Stimulated activated CD4-positive, alpha-beta T cell treated with anti-CD3 and anti-CD28 coated beads, Interleukin-1b, Interleukin-23, amount 100 ng/mL, for 24 hours (primary cell): Measurements from ENCODE around the gene AGAP2.
"Not testable (repeated sequence)": the region's sequence is repeated elsewhere in the genome, so short reads cannot be mapped to it uniquely, and the experiment has no call there.

Source experiments
- DNase-seq, 4 experiments: peaks; one replicate each; pipeline ENCODE4 v3.0.0-alpha.2; 2020; ENCODE audit warnings: low read depth in 4 of 4, low spot score in 1 of 4

AGAP2 gene

GRCh38 chr12:57724003-57724935 lies 14.3 kb downstream of the AGAP2 start:
- no peak for DNase-seq

DNA sequence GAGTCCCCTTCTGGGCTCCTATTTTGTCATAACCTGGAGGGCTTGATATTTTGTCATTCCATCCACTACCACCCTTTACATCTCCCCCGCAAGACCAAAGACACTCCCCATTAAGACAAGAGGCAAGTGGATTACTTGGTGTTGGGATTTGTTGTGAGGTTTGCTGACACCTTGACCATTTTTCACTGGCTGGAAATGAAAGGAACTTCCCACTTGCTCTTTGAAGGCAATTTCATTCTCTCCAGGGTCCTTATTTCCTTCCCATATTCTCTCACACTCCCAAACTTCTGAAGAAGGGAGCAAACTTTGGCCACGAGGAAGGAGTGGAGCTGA lies 14.9 kb downstream of the AGAP2 start:
- no peak for DNase-seq

DNA sequence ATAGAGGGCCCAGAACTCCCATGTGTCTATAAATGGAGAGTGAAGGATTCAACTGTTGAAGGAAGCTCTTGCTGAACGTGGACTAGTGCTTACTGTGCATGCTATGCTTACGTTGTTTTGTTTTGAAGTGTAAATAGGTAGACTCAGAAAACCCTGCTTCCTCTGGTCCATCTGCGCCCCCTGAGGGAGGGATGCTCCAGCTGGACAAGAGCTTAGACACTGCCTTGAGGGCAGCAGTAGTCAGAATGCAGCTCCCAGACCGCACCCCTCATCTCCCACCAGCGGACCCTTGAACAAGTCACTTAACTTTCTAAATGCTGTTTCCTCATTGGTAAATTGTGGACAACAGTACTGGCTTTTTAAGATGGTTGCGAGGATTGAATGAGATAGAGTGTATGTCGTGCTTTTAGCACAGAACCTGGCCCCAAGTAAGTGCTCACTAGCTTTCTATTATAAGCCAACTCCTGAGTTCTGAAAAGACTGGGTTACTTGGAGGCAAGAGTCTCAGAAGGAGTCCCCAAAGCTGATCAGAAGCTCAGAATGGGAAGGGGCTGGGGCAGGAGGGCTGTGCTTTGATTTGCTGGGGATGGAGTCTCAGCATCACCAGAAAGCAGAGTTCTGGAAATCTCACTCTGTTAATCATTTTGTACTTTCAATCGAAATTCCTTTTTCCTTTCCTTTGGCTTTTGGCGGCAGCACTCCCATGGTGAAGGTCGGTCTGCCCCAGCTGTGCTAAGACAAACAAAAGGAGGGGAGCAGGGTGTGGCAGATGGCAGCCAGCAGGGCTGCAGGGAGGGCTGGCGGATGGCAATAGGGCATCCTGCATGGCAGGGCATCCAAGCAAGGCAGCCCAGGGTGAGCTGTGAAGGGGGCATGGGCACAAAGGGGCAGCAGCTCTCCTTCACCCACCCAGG lies 15.6 kb downstream of the AGAP2 start:
- DNase-seq = no peak

DNA sequence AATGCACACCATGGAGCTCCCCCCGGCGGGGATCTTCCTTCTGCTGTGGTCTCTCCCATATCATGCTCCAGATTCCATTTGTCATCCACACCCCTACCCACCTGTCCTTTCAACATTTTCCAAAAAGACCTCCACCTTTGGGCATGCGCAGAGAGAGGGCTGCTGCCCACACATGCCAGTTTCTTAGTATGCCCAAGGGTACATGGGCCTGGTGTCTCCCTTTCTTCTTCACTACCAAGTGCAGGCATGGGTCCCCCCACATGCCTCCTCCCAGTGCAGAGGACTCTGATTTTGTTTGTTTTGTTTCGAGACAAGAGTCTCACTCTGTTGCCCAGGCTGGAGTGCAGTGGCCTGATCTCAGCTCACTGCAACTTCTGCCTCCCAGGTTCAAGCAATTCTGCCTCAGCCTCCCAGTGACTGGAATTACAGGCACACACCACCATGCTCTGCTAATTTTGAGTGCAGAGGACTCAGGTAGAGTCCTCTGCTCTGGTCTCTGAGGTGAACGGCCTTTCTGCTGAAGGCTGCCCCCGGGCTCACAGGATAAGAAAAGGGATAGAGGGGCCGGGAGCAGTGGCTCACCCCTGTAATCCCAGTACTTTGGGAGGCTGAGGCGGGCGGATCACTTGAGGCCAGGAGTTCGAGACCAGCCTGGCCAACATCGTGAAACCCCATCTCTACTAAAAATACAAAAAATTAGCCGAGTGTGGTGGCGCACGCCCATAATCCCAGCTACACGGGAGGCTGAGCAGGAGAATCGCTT lies 16.5 kb downstream of the AGAP2 start:
- not testable (repeated sequence) for DNase-seq

GRCh38 chr12:57720606-57721595 lies 17.6 kb downstream of the AGAP2 start:
- DNase-seq = no peak

GRCh38 chr12:57719777-57720605 lies 18.6 kb downstream of the AGAP2 start:
- no peak for DNase-seq

DNA sequence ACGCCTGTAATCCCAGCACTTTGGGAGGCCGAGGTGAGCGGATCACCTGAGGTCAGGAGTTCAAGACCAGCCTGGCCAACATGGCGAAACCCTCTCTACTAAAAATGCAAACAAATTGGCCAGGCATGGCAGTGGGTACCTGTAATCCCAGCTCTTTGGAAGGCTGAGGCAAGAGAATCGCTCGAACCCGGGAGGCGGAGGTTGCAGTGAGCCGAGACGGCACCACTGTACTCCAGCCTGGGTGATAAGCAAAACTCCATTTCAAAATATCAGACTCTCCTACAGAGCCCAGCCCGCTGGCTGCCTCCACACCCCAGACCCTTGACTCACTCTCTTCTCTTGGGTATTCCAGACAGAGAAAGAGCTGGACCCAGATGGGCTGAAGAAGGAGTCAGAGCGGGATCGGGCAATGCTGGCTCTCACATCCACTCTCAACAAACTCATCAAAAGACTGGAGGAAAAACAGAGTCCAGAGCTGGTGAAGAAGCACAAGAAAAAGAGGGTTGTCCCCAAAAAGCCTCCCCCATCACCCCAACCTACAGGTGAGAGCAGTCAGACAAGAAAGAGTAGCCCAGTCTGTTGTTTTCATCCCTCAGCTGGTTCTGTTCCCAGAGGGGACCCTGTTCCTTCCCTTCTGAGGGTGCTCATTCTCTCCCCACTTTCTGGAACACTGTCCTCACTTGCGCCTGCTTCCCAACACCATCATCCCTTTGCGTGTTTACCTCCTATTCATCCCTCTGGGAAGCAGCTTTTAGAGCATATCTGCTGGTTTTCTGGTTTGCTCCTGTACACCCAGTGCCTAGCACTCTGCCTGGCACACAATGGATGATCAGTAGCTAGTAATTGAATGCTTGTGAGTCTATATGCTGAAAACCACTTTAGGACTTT lies 19.7 kb downstream of the AGAP2 start:
- no peak for DNase-seq

DNA sequence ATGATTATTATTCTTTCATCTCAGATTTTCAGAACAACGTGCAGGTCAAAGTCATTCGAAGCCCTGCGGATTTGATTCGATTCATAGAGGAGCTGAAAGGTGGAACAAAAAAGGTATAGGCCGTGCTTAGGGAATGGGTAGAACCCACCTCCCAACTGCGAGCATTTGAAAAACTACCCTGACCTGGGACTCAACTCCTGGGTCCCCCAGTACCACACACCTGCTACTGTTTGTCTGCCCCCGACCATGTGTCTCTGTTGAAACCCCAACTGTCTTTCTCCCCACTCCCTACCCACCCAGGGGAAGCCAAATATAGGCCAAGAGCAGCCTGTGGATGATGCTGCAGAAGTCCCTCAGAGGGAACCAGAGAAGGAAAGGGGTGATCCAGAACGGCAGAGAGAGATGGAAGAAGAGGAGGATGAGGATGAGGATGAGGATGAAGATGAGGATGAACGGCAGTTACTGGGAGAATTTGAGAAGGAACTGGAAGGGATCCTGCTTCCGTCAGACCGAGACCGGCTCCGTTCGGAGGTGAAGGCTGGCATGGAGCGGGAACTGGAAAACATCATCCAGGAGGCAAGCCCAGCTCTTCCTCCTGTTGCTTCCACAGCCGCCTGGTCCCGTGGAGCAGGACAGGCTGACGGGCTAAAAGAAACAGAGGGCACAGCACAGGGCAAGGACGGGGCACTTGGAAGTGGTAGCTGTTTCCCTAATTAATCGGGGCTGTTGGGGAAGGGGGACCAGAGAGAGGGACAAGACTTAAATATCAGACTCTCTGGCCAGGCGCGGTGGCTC lies 20.5 kb downstream of the AGAP2 start:
- DNase-seq = no peak

- DNase-seq = no peak
Observed at GRCh38 chr12:57717131-57717530, 21.4 kb downstream of the AGAP2 start.

- no peak for DNase-seq
Observed at GRCh38 chr12:57716305-57716704, 22.2 kb downstream of the AGAP2 start.

GRCh38 chr12:57715786-57716185 lies 22.8 kb downstream of the AGAP2 start:
- DNase-seq = no peak

DNA sequence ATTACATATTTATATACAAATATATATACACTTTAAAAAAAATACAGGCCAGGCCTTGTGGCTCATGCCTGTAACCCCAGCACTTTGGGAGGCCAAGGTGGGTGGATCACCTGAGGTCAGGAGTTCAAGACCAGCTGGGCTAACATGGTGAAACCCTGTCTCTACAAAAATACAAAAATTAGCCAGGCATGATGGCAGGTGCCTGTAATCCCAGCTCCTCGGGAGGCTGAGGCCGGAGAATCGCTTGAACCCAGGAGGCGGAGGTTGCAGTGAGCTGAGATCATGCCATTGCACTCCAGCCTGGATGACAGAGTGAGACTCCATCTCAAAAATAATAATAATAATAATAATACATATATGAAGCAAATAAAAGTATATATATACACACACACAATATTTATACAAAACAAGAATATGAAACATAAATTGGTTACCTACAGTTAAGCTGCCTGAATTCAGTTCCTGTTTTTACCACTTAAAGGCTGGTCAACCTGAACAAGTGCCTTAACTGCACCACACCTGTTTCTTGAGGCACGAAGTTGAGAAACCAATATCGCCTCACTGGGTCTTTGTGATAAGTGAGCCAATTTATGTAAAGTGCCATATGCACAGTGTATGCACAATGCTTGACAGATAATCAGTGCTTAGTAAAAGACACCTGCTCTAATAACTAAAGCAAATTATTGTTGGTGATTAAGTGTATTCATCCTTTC lies 23.4 kb downstream of the AGAP2 start:
- not testable (repeated sequence) for DNase-seq

- DNase-seq = no peak
Observed at GRCh38 chr12:57713209-57713608, 25.3 kb downstream of the AGAP2 start.

- no peak for DNase-seq
Observed at GRCh38 chr12:57712701-57713100, 25.8 kb downstream of the AGAP2 start.

GRCh38 chr12:57708296-57708695 lies 30.2 kb downstream of the AGAP2 start:
- DNase-seq = no peak

- DNase-seq = no peak
Observed at GRCh38 chr12:57707250-57707649, 31.3 kb downstream of the AGAP2 start.

- no peak for DNase-seq
Observed at GRCh38 chr12:57700317-57700716, 38.2 kb downstream of the AGAP2 start.
